ENCODE results near the gene PRDM11. TPM values are rescaled to one million over a fixed set of nuclear protein-coding genes. Genes with fewer than 3 reads are reported as not detected.
A peak's percentile ranks its signal among the peaks of the same experiment; 100 is the strongest.

PRDM11 gene
- total RNA-seq, 4 donors from 2014 or later: 4.4 to 10.7 (median 7.0) TPM

DNA sequence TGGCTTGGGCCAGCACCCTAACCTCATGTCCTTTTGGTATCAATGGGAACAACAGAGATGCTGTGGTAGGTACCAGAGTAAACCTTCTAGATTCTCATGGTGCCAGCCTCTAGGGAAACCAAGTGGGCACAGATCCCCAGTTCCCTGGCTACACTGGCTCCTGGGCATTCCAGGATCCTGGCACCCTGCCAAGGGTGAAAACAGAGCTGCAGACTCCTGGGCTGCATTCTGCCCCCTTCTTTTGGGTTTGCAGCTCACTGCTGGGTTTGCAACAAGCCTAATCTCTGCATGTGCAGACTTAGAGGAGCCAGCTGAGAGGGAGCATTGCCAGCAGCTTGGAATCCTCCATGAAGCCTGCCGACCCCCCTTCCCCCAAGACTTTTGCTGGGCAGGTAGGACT, 30.6 kb downstream of the PRDM11 start:
- Histone ChIP-seq H3K36me3 (no peaks in the 10 kb centered on the region), H3K27ac (no peak overlapping the region), H3K4me3 (no peak overlapping the region), H3K9me3 (no peaks in the 10 kb centered on the region), H3K4me1 (peaks cover 4 to 13% (median 8%) of the 10 kb centered on the region in 4 donors), H3K27me3 (no peaks in the 10 kb centered on the region)
- TF ChIP-seq, protein P1, sequence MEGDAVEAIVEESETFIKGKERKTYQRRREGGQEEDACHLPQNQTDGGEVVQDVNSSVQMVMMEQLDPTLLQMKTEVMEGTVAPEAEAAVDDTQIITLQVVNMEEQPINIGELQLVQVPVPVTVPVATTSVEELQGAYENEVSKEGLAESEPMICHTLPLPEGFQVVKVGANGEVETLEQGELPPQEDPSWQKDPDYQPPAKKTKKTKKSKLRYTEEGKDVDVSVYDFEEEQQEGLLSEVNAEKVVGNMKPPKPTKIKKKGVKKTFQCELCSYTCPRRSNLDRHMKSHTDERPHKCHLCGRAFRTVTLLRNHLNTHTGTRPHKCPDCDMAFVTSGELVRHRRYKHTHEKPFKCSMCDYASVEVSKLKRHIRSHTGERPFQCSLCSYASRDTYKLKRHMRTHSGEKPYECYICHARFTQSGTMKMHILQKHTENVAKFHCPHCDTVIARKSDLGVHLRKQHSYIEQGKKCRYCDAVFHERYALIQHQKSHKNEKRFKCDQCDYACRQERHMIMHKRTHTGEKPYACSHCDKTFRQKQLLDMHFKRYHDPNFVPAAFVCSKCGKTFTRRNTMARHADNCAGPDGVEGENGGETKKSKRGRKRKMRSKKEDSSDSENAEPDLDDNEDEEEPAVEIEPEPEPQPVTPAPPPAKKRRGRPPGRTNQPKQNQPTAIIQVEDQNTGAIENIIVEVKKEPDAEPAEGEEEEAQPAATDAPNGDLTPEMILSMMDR (IDR thresholded peaks at IDR 0.05): no peak
- TF ChIP-seq POLR2A (IDR thresholded peaks at IDR 0.05): no peak
- no peak for DNase-seq

DNA sequence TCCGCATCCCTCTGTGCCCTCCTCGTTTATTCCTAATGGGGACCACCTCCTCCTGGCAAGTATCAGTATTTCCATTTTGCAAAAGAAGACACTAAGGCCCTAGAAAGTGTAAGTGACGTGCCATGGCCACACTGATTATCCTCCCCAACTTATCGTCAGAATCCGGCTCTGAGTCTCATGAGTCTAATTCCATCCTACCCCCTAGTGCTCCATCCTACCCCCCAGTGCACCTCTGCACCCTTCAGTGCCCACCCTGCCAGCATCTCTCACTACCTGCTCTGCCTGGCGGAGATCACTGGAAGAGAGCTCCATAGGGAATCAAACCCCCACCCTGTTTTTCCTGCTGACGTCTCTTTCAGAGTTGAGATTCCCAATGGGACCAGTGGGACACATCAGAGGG, 31.8 kb downstream of the PRDM11 start:
- Histone ChIP-seq H3K27ac (no peak overlapping the region), H3K9me3 (no peaks in the 10 kb centered on the region), H3K4me1 (peaks cover 4 to 13% (median 8%) of the 10 kb centered on the region in 4 donors), H3K27me3 (no peaks in the 10 kb centered on the region), H3K4me3 (no peak overlapping the region), H3K36me3 (no peaks in the 10 kb centered on the region)
- DNase-seq: no peak
- TF ChIP-seq POLR2A (IDR thresholded peaks at IDR 0.05): no peak
- TF ChIP-seq, protein P1 (IDR thresholded peaks at IDR 0.05): no peak

DNA sequence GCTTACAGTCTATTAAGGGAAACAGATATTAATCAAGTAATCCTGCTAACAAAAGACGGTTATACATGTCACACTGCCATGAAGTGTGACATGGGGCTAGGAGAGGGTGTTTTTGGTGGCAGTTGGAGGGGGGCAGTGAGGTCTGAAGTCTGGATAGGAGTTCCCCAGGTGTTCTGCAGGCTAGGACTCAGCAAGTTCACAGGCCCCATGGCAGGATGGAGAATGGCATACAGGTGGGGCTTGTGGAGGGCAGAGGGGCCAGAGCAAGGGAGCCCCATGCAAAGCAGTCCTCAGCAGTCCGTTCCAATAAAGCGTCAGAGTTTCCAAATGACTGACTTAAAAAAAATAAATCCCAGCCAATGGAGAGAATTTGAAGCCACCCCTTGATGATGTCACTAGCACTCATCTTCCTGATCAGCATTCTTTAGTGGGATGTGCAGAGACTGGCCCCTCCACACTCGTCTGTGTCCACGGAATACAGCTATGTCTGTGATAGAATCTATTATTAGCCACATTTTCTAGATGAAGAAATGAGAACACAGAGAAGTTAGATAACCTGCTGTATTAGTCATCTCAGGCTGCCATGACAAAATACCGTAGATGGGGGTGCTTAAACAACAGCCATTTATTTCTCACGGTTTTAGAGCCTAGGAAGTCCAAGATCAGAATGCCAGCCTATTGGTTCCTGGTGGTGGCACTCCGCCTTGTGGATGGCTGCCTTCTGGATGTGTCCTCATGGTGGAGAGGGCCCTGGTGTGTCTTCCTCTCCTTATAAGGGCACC, 32.6 kb downstream of the PRDM11 start:
- H3K4me1 ChIP-seq: peaks cover 4 to 13% (median 8%) of the 10 kb centered on the region in 4 donors
- DNase-seq: no peak

DNA sequence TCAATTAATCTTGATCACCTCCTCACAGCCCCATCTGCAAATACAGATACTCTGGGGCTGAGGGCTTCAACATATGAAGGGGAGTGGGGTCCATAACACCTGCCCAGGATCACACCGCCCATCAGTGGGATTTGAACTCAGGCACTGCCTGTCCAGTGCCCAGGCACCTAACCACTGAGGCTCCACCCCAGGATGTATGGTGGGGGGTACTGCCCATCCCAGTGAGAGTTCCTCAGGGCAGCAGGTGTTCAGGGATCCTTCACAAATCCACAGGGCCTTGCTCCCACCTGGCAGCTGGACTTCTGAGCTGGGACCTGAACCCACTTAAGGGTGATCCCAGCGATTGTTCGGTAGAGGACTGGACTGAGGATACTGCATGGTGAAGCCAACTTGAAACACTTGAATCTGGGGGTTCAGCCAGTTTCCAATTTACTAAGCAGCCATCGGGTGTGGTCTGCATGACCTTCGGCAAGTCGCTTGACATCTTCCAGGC, 33.3 kb downstream of the PRDM11 start:
- peak overlapping the region in 3 of 4 donors; percentile 75 to 93 (median 85) for H3K27ac ChIP-seq

More for the DNA sequence above, 32.6 kb downstream of the PRDM11 start:
- no peak overlapping the region for H3K4me3 ChIP-seq
- no peaks in the 10 kb centered on the region for H3K36me3 ChIP-seq
- peak overlapping the region in 1 of 4 donors; percentile 85 for H3K27ac ChIP-seq
- no peaks in the 10 kb centered on the region for H3K27me3 ChIP-seq
- no peak for TF ChIP-seq POLR2A (IDR thresholded peaks at IDR 0.05)
- TF ChIP-seq, protein P1 (IDR thresholded peaks at IDR 0.05): no peak
- H3K9me3 ChIP-seq: no peaks in the 10 kb centered on the region

DNA sequence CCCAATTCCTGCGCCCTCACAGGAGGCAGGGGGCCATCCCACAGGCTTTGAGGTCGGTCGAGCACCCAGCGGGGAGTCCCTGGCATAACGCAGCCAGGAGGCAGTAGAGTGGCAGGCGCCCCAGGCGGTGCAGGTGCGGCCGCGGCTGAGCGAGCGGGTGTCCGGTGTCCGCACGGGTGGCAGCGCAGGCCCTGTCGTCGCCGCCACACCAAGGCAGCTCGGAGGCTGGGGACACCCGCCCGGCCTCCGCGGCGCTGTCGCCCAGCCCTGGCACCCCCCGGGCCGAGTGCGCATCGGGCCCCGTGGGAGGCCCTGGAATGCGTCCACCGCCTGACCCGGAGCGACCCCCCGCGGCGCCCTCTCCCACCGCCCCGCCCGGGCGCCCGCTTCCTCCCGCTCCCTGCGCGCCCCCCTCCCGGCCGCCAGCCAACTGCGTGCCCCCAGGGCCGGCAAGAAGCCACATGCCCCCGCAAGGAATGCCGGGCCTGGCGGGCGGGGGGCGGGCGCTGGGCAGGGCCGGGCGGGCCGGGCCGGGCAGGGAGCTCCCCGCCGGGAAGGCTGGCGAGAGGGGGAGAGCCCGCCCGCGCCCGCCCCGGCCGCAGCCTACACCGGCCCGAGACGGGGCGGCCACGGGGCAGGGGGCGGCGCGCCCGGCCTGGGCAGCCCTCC, 33.9 kb downstream of the PRDM11 start:
- Histone ChIP-seq H3K36me3 (no peaks in the 10 kb centered on the region), H3K9me3 (no peaks in the 10 kb centered on the region), H3K27ac (peak overlapping the region; percentile 62 to 93 (median 80)), H3K27me3 (no peaks in the 10 kb centered on the region), H3K4me3 (peak overlapping the region; percentile 48 to 88 (median 63)), H3K4me1 (peaks cover 0 to 13% (median 8%) of the 10 kb centered on the region in 4 donors)
- TF ChIP-seq, protein P1 (IDR thresholded peaks at IDR 0.05): peak in 4 of 6 experiments; percentile 48 to 72 (median 57)
- TF ChIP-seq POLR2A (IDR thresholded peaks at IDR 0.05): peak; percentile 22 to 23
- peak; percentile 26 to 81 (median 75) for DNase-seq

More for the DNA sequence above, 33.3 kb downstream of the PRDM11 start:
- DNase-seq: no peak
- Histone ChIP-seq H3K4me3 (peak overlapping the region; percentile 48 to 88 (median 63)), H3K4me1 (peaks cover under 1 to 13% (median 8%) of the 10 kb centered on the region in 4 donors), H3K27me3 (no peaks in the 10 kb centered on the region), H3K9me3 (no peaks in the 10 kb centered on the region), H3K36me3 (no peaks in the 10 kb centered on the region)
- TF ChIP-seq, protein P1 (IDR thresholded peaks at IDR 0.05): no peak
- no peak for TF ChIP-seq POLR2A (IDR thresholded peaks at IDR 0.05)
